Skeletal muscle tissue (tissue), 4 donors: ENCODE data around the gene HOOK2. TPM values are rescaled to one million over a fixed set of nuclear protein-coding genes. Genes with fewer than 3 reads are reported as not detected.
A peak's percentile ranks its signal among the peaks of the same experiment; 100 is the strongest.
"Not testable (repeated sequence)": the region's sequence is repeated elsewhere in the genome, so short reads cannot be mapped to it uniquely, and the experiment has no call there.

Experiments used
- H3K27ac ChIP-seq: one replicate; pipeline ENCODE4 v1.7.0; 2013; ENCODE audit warnings: mild to moderate bottlenecking, low read depth, low read length, inconsistent platforms
- H3K27me3 ChIP-seq, 3 donors: one replicate each; pipeline ENCODE4 v1.7.0; 2013; ENCODE audit warnings: low read length in 3 of 3; ENCODE audit not compliant: control insufficient read depth in 3 of 3, insufficient read depth in 3 of 3
- H3K36me3 ChIP-seq, 3 donors: one replicate each; pipeline ENCODE4 v1.7.0; 2013; ENCODE audit warnings: low read length in 3 of 3; ENCODE audit not compliant: control insufficient read depth in 3 of 3, insufficient read depth in 3 of 3
- H3K4me1 ChIP-seq, 3 donors: one replicate each; pipeline ENCODE4 v1.7.0; 2013; ENCODE audit warnings: low read length in 3 of 3, mild to moderate bottlenecking in 3 of 3; ENCODE audit not compliant: control insufficient read depth in 3 of 3, insufficient read depth in 3 of 3
- H3K4me3 ChIP-seq, 3 donors: one replicate each; pipeline ENCODE4 v1.7.0; 2013; ENCODE audit warnings: low read length in 3 of 3
- H3K9ac ChIP-seq, 3 donors: one replicate each; pipeline ENCODE4 v1.7.0; 2013; ENCODE audit warnings: low read length in 3 of 3, mild to moderate bottlenecking in 3 of 3, moderate library complexity in 2 of 3, low read depth in 1 of 3
- H3K9me3 ChIP-seq, 3 donors: one replicate each; pipeline ENCODE4 v1.7.0; 2013; ENCODE audit warnings: low read length in 3 of 3; ENCODE audit not compliant: control insufficient read depth in 3 of 3
- total RNA-seq: library from RNA; depleted of rRNA; stranded (reverse); fragments of >200 nt; gene quantifications from one replicate; pipeline ENCODE4 v1.2.3, GENCODE V29; 2014
- donor health status: Osteomylitis.

The HOOK2 gene
- total RNA-seq, 1 donor from 2014 or later = 13.6 TPM

GRCh38 chr19:12801466-12802266 lies 26.3 kb upstream of the HOOK2 start, which contains the start of the genes PRDX2 and THSD8:
TSS of gene PRDX2 (minus strand) at chr19:12801800. CDS start at chr19:12801261, 539 bp downstream.
TSS of gene THSD8 (plus strand) at chr19:12802069. CDS start at chr19:12802072, 3 bp downstream.
- H3K27ac ChIP-seq = peak within 1 kb of the TSS; percentile 85
- H3K9ac ChIP-seq = peak within 1 kb of the TSS; percentile 93 to 99 (median 97)
- no peaks in the 10 kb centered on the region for H3K9me3 ChIP-seq
- peaks cover 20 to 24% (median 22%) of the 10 kb centered on the region in 3 donors for H3K36me3 ChIP-seq
- H3K27me3 ChIP-seq = no peaks in the 10 kb centered on the region
- H3K4me3 ChIP-seq = peak within 1 kb of the TSS; percentile 94 to 99 (median 98)
- peaks cover 26 to 39% (median 29%) of the 10 kb centered on the region in 3 donors for H3K4me1 ChIP-seq

- H3K4me3 ChIP-seq = peak overlapping the region; percentile 94 to 99 (median 98)
- peaks cover 20 to 25% (median 24%) of the 10 kb centered on the region in 3 donors for H3K36me3 ChIP-seq
- peak overlapping the region; percentile 85 for H3K27ac ChIP-seq
- H3K9ac ChIP-seq = peak overlapping the region; percentile 93 to 99 (median 97)
- peaks cover 28 to 40% (median 30%) of the 10 kb centered on the region in 3 donors for H3K4me1 ChIP-seq
- H3K27me3 ChIP-seq = no peaks in the 10 kb centered on the region
- H3K9me3 ChIP-seq = no peaks in the 10 kb centered on the region
These were observed 25.6 kb upstream of the HOOK2 start for GRCh38 chr19:12800923-12801465.

DNA sequence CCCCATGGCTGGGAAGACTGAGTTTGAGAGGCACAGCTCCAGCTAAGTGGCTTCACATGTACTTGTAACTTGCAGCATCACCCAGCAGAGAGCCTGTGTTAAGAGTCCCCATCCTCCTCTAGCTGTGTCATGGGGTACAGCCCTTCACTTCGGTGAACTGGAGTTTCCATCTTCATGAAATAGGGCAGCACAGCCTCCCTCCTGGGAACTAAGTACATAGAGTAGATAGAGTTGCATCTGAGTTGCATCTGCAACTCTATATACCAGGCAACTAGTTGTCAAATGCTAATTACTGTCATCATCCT lies 25.1 kb upstream of the HOOK2 start:
- Histone ChIP-seq H3K9me3 (no peaks in the 10 kb centered on the region), H3K27ac (no peak overlapping the region), H3K4me1 (peaks cover 28 to 40% (median 30%) of the 10 kb centered on the region in 3 donors), H3K9ac (peak overlapping the region; percentile 93 to 99 (median 97)), H3K27me3 (no peaks in the 10 kb centered on the region), H3K36me3 (peaks cover 20 to 25% (median 24%) of the 10 kb centered on the region in 3 donors), H3K4me3 (peak overlapping the region; percentile 5 to 99 (median 98))

DNA sequence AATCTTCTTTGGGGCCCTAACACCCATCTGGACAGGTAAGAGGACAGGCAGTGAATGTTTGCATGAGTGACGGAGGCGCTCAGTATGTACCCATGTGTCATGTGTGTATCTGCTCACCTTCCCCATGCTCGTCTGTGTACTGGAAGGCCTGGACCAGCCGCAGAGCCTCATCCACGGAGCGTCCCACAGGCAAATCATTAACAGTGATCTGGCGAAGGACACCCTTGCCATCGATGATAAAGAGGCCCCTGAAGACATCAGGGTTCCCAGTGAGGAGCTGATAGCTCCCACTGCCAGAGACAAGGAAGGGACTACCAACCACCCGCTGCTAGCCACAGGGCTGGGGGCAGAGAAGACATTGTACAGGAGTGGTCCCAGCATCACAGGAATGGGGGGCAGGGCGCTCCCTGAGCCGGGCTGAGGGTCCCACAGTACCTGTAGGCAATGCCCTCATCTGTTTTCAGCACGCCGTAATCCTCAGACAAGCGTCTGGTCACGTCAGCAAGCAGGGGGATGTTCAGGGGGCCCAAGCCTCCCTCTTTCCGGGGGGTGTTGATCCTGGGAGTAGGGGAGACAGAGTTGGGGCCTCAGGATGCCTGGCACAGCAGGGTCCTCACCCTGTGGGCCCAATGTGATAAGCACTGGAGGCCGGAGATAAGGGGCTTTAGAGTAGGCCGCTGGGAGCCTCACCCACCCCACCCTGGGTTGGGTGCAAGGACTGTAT lies 24.6 kb upstream of the HOOK2 start:
- Histone ChIP-seq H3K36me3 (peaks cover 20 to 25% (median 24%) of the 10 kb centered on the region in 3 donors), H3K9me3 (no peaks in the 10 kb centered on the region), H3K4me3 (peak overlapping the region in 2 of 3 donors; percentile 19 to 99), H3K9ac (peak overlapping the region; percentile 93 to 99 (median 97)), H3K27me3 (no peaks in the 10 kb centered on the region), H3K27ac (no peak overlapping the region), H3K4me1 (peaks cover 28 to 43% (median 30%) of the 10 kb centered on the region in 3 donors)

DNA sequence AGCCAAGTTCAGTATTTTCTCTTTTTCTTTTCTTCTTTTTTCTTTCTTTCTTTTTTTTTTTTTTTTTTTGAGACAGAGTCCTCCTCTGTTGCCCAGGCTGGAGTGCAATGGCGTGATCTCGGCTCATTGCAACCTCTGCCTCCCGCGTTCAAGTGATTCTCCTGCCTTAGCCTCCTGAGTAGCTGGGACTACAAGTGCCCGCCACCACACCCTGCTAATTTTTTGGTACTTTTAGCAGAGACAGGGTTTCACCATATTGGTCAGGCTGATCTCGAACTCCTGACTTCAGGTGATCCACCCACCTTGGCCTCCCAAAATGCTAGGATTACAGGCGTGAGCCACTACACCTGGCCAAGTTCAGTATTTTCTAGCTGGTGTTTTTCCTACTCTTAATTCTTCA lies 22.3 kb upstream of the HOOK2 start:
- not testable (repeated sequence) for H3K9me3 ChIP-seq, H3K27ac ChIP-seq, H3K9ac ChIP-seq, H3K4me3 ChIP-seq, H3K27me3 ChIP-seq
- Histone ChIP-seq H3K36me3 (peaks cover 20 to 27% (median 24%) of the 10 kb centered on the region in 3 donors), H3K4me1 (peaks cover 35 to 53% (median 38%) of the 10 kb centered on the region in 3 donors)

- no peaks in the 10 kb centered on the region for H3K27me3 ChIP-seq
- no peak overlapping the region for H3K9ac ChIP-seq
- H3K36me3 ChIP-seq = peaks cover 20 to 29% (median 24%) of the 10 kb centered on the region in 3 donors
- no peaks in the 10 kb centered on the region for H3K9me3 ChIP-seq
- no peak overlapping the region for H3K4me3 ChIP-seq
- peaks cover 31 to 52% (median 34%) of the 10 kb centered on the region in 3 donors for H3K4me1 ChIP-seq
- no peak overlapping the region for H3K27ac ChIP-seq
These were observed 21.8 kb upstream of the HOOK2 start for GRCh38 chr19:12797141-12797587.

DNA sequence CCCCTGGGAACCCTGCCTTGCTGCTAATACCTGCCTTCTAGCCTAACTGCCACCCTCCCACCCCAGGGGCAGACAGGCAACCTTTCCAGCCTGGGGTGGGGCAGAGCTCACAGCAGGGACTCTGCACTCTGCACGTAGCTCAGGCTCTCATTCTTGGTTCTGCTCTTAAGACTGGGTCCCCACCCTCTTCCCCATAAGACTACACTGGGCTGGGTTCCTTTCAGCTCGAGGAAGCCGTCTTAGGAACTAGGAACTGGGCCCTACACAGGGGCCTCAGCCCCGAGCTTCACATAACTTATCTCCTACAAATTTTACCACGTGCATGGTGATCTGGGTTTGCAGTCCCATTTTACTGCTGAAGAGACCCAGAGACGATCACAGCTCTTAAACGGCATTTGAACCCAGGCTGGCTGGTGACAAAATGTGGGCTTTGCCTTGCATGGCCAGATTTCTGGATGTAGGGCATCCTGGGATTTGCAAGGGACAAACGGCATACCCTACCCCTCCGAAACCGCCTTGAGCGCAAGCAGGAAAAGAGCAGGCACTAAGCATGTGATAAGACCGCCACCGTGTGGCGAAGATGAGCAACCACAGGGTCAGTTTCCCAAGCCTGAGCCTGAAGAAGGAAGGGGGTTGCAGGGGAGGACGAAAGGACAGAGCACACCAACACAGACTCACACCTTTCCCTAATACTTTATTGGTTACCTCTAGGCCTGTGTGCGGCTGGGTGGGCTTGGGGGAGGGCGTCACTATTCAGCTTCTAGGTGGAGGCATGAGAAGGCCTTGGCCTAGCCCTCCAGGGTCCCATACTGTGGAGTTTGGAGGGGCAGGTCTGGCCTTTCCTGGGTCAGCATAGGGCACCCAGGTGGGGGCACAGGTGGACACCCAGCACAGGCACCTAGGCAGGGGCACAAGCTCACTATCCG lies 21.1 kb upstream of the HOOK2 start:
- H3K9me3 ChIP-seq = no peaks in the 10 kb centered on the region
- peaks cover 20 to 27% (median 24%) of the 10 kb centered on the region in 3 donors for H3K36me3 ChIP-seq
- no peaks in the 10 kb centered on the region for H3K27me3 ChIP-seq
- H3K27ac ChIP-seq = peak overlapping the region; percentile 40
- peak overlapping the region in 1 of 3 donors; percentile 40 for H3K4me3 ChIP-seq
- H3K9ac ChIP-seq = peak overlapping the region in 2 of 3 donors; percentile 54
- H3K4me1 ChIP-seq = peaks cover 28 to 45% (median 31%) of the 10 kb centered on the region in 3 donors

GRCh38 chr19:12794971-12795381 lies 19.6 kb upstream of the HOOK2 start:
- Histone ChIP-seq H3K27ac (no peak overlapping the region), H3K4me1 (peaks cover 29 to 43% (median 30%) of the 10 kb centered on the region in 3 donors), H3K36me3 (peaks cover 14 to 21% (median 16%) of the 10 kb centered on the region in 3 donors), H3K4me3 (no peak overlapping the region), H3K9me3 (no peaks in the 10 kb centered on the region), H3K27me3 (no peaks in the 10 kb centered on the region), H3K9ac (peak overlapping the region in 1 of 3 donors; percentile 83)
